Ectodermal cell (in vitro differentiated cells): Measurements from ENCODE around the gene TMC3.

ENCODE experiments used
- H3K27ac ChIP-seq: 2 replicates; pipeline ENCODE4 v1.7.0; 2013; ENCODE audit warnings: mild to moderate bottlenecking, low read depth, low read length; ENCODE audit not compliant: insufficient read depth, poor library complexity, severe bottlenecking
- H3K27me3 ChIP-seq: 2 replicates; pipeline ENCODE4 v1.7.0; 2013; ENCODE audit warnings: mild to moderate bottlenecking, low read length; ENCODE audit not compliant: insufficient read depth, control insufficient read depth, poor library complexity, severe bottlenecking
- H3K36me3 ChIP-seq: one replicate; pipeline ENCODE4 v1.7.0; 2013; ENCODE audit warnings: low read length; ENCODE audit not compliant: control insufficient read depth, insufficient read depth
- H3K4me1 ChIP-seq: one replicate; pipeline ENCODE4 v1.7.0; 2013; ENCODE audit warnings: low read length; ENCODE audit not compliant: control insufficient read depth, insufficient read depth
- H3K4me3 ChIP-seq: 2 replicates; pipeline ENCODE4 v1.7.0; 2013; ENCODE audit warnings: low read depth, low read length, control low read depth; ENCODE audit not compliant: insufficient read depth
- H3K9me3 ChIP-seq: 2 replicates; pipeline ENCODE4 v1.7.0; 2013; ENCODE audit warnings: mild to moderate bottlenecking, low read length, moderate library complexity; ENCODE audit not compliant: control insufficient read depth
- WGBS, 2 experiments: methylation state at CpG; one replicate each; pipeline ENCODE4 v1.1.7; 2013; ENCODE audit warnings: missing lambda C conversion rate in 2 of 2; 5-methylcytosine and 5-hydroxymethylcytosine counted together

The TMC3 gene

GRCh38 chr15:81385721-81386076 is 11.7 kb upstream of the TMC3 start:
- Histone ChIP-seq H3K27ac (no peak overlapping the region), H3K9me3 (no peaks in the 10 kb centered on the region), H3K27me3 (no peaks in the 10 kb centered on the region), H3K4me1 (no peaks in the 10 kb centered on the region), H3K36me3 (no peaks in the 10 kb centered on the region), H3K4me3 (no peak overlapping the region)
- 96 to 98% methylated on average over 4 of the region's 4 CpGs for WGBS, 2 experiments

- 94% methylated on average over 6 of the region's 6 CpGs for WGBS, 2 experiments
- H3K4me3 ChIP-seq, result no peak overlapping the region
Measured at GRCh38 chr15:81384891-81385720, 11.1 kb upstream of the TMC3 start.

GRCh38 chr15:81381720-81382119 is 7.7 kb upstream of the TMC3 start:
- H3K27me3 ChIP-seq, result no peaks in the 10 kb centered on the region
- no peak overlapping the region for H3K4me3 ChIP-seq
- no peaks in the 10 kb centered on the region for H3K4me1 ChIP-seq
- H3K9me3 ChIP-seq, result no peaks in the 10 kb centered on the region
- H3K36me3 ChIP-seq, result no peaks in the 10 kb centered on the region
- 59 to 63% methylated on average over 2 of the region's 2 CpGs for WGBS, 2 experiments
- H3K27ac ChIP-seq, result no peak overlapping the region

More at GRCh38 chr15:81384891-81385720, 11.1 kb upstream of the TMC3 start:
- Histone ChIP-seq H3K4me1 (no peaks in the 10 kb centered on the region), H3K36me3 (no peaks in the 10 kb centered on the region), H3K27me3 (no peaks in the 10 kb centered on the region), H3K27ac (no peak overlapping the region), H3K9me3 (no peaks in the 10 kb centered on the region)

GRCh38 chr15:81380668-81381067 is 6.7 kb upstream of the TMC3 start:
- Histone ChIP-seq H3K36me3 (no peaks in the 10 kb centered on the region), H3K27ac (no peak overlapping the region), H3K4me3 (no peak overlapping the region), H3K4me1 (no peaks in the 10 kb centered on the region), H3K9me3 (no peaks in the 10 kb centered on the region), H3K27me3 (no peaks in the 10 kb centered on the region)
- WGBS, 2 experiments, result 91 to 95% methylated on average over 2 of the region's 2 CpGs

- H3K27me3 ChIP-seq, result no peaks in the 10 kb centered on the region
- H3K27ac ChIP-seq, result no peak overlapping the region
- H3K4me1 ChIP-seq, result no peaks in the 10 kb centered on the region
- no peaks in the 10 kb centered on the region for H3K9me3 ChIP-seq
- H3K36me3 ChIP-seq, result no peaks in the 10 kb centered on the region
- WGBS, 2 experiments, result 93 to 94% methylated on average over 3 of the region's 3 CpGs
- no peak overlapping the region for H3K4me3 ChIP-seq
Measured at GRCh38 chr15:81380203-81380602, 6.2 kb upstream of the TMC3 start.

- Histone ChIP-seq H3K4me1 (no peaks in the 10 kb centered on the region), H3K9me3 (no peaks in the 10 kb centered on the region), H3K4me3 (no peak overlapping the region), H3K36me3 (no peaks in the 10 kb centered on the region), H3K27me3 (no peaks in the 10 kb centered on the region), H3K27ac (no peak overlapping the region)
- WGBS, 2 experiments, result 90 to 93% methylated on average over 9 of the region's 9 CpGs
Measured at GRCh38 chr15:81379269-81379668, 5.3 kb upstream of the TMC3 start.

- H3K9me3 ChIP-seq, result no peaks in the 10 kb centered on the region
- H3K4me1 ChIP-seq, result peaks cover 7% of the 10 kb centered on the region
- no peak overlapping the region for H3K4me3 ChIP-seq
- H3K36me3 ChIP-seq, result no peaks in the 10 kb centered on the region
- H3K27ac ChIP-seq, result no peak overlapping the region
- H3K27me3 ChIP-seq, result no peaks in the 10 kb centered on the region
- 94 to 95% methylated on average over 2 of the region's 2 CpGs for WGBS, 2 experiments
Measured at GRCh38 chr15:81378443-81378842, 4.4 kb upstream of the TMC3 start.

- H3K27me3 ChIP-seq, result no peaks in the 10 kb centered on the region
- no peaks in the 10 kb centered on the region for H3K36me3 ChIP-seq
- no peak overlapping the region for H3K4me3 ChIP-seq
- H3K4me1 ChIP-seq, result peaks cover 7% of the 10 kb centered on the region
- WGBS, 2 experiments, result 95 to 98% methylated on average over 4 of the region's 4 CpGs
- no peak overlapping the region for H3K27ac ChIP-seq
- no peaks in the 10 kb centered on the region for H3K9me3 ChIP-seq
Measured at GRCh38 chr15:81377871-81378270, 3.9 kb upstream of the TMC3 start.

- Histone ChIP-seq H3K27me3 (no peaks in the 10 kb centered on the region), H3K27ac (no peak overlapping the region), H3K4me3 (no peak overlapping the region), H3K36me3 (no peaks in the 10 kb centered on the region), H3K4me1 (peaks cover 7% of the 10 kb centered on the region), H3K9me3 (no peaks in the 10 kb centered on the region)
- 89 to 96% methylated on average over 4 of the region's 4 CpGs for WGBS, 2 experiments
Measured at GRCh38 chr15:81376231-81376630, 2.2 kb upstream of the TMC3 start.

GRCh38 chr15:81375461-81375860 is 1.4 kb upstream of the TMC3 start:
- no peak overlapping the region for H3K4me3 ChIP-seq
- H3K9me3 ChIP-seq, result no peaks in the 10 kb centered on the region
- H3K27me3 ChIP-seq, result no peaks in the 10 kb centered on the region
- peaks cover 7% of the 10 kb centered on the region for H3K4me1 ChIP-seq
- 97 to 98% methylated on average over 4 of the region's 4 CpGs for WGBS, 2 experiments
- no peaks in the 10 kb centered on the region for H3K36me3 ChIP-seq
- no peak overlapping the region for H3K27ac ChIP-seq
